Activated naive CD8-positive, alpha-beta T cell (primary cell): ENCODE measurements around the gene OPA3.

Experiments
- H3K27ac Mint-ChIP-seq: one replicate; pipeline ENCODE4 v1.8.0; 2021; ENCODE audit warnings: mixed read lengths
- H3K27me3 Mint-ChIP-seq: one replicate; pipeline ENCODE4 v1.8.0; 2021; ENCODE audit warnings: mixed read lengths
- H3K36me3 Mint-ChIP-seq: one replicate; pipeline ENCODE4 v1.8.0; 2021; ENCODE audit warnings: mixed read lengths
- H3K4me1 Mint-ChIP-seq: one replicate; pipeline ENCODE4 v1.8.0; 2021; ENCODE audit warnings: low read depth, mixed read lengths
- H3K4me3 Mint-ChIP-seq: one replicate; pipeline ENCODE4 v1.8.0; 2021; ENCODE audit warnings: mild to moderate bottlenecking, mixed read lengths
- H3K9me3 Mint-ChIP-seq: one replicate; pipeline ENCODE4 v1.8.0; 2021; ENCODE audit warnings: low read depth, mixed read lengths

The OPA3 gene

GRCh38 chr19:45483033-45483432 is 101.6 kb downstream of the OPA3 start:
- H3K4me3 Mint-ChIP-seq: no peak overlapping the region
- H3K27ac Mint-ChIP-seq: no peak overlapping the region
- H3K4me1 Mint-ChIP-seq: peaks cover 18% of the 10 kb centered on the region
- H3K27me3 Mint-ChIP-seq: no peaks in the 10 kb centered on the region
- H3K36me3 Mint-ChIP-seq: no peaks in the 10 kb centered on the region
- no peaks in the 10 kb centered on the region for H3K9me3 Mint-ChIP-seq

- H3K4me3 Mint-ChIP-seq: peak overlapping the region; percentile 77
Measured at GRCh38 chr19:45478454-45479238, 106.0 kb downstream of the OPA3 start.

GRCh38 chr19:45477713-45478453 is 106.7 kb downstream of the OPA3 start:
- Mint-ChIP-seq H3K27ac (peak overlapping the region; percentile 94), H3K4me1 (peaks cover 33% of the 10 kb centered on the region)

More at GRCh38 chr19:45478454-45479238, 106.0 kb downstream of the OPA3 start:
- H3K27me3 Mint-ChIP-seq: no peaks in the 10 kb centered on the region
- no peaks in the 10 kb centered on the region for H3K9me3 Mint-ChIP-seq
- no peaks in the 10 kb centered on the region for H3K36me3 Mint-ChIP-seq
- peaks cover 33% of the 10 kb centered on the region for H3K4me1 Mint-ChIP-seq
- H3K27ac Mint-ChIP-seq: peak overlapping the region; percentile 94

More at GRCh38 chr19:45477713-45478453, 106.7 kb downstream of the OPA3 start:
- Mint-ChIP-seq H3K27me3 (no peaks in the 10 kb centered on the region), H3K9me3 (no peaks in the 10 kb centered on the region), H3K4me3 (peak overlapping the region; percentile 77), H3K36me3 (peaks cover under 1% of the 10 kb centered on the region)
